WTC11 (cell line): Measurements from ENCODE around the gene VPS8. TPM values are rescaled to one million over a fixed set of nuclear protein-coding genes. Genes with fewer than 3 reads are reported as not detected.

Experiments used
- ATAC-seq: fragments of 200-7000 bp; cut with Tn5 transposase; 2 replicates; pipeline ENCODE4 v1.10.0; 2021; ENCODE audit warnings: mild to moderate bottlenecking, moderate library complexity
- CTCF ChIA-PET: fragments of 300-600 bp; sonication (Branson Sonifier 250); formaldehyde crosslinking; loops from one replicate; lab custom pipeline; 2021; ENCODE audit warnings: antibody characterized with exemption; lab: Charles Lee
- POLR2A ChIA-PET: fragments of 350-600 bp; sonication (Branson Sonifier 250); formaldehyde crosslinking; loops from one replicate; lab custom pipeline; 2021; ENCODE audit warnings: antibody characterized with exemption; lab: Charles Lee
- DNase-seq: peaks from one replicate; pipeline ENCODE4 v3.0.0; 2021; ENCODE audit warnings: low spot score
- H3K27ac Mint-ChIP-seq: 2 replicates; pipeline ENCODE4 v1.8.0; 2021; ENCODE audit warnings: mixed read lengths
- H3K27me3 Mint-ChIP-seq: 2 replicates; pipeline ENCODE4 v1.8.0; 2021; ENCODE audit warnings: low read depth, mild to moderate bottlenecking, moderate library complexity, mixed read lengths
- H3K36me3 Mint-ChIP-seq: 2 replicates; pipeline ENCODE4 v1.8.0; 2021; ENCODE audit warnings: mixed read lengths
- H3K4me1 Mint-ChIP-seq: 2 replicates; pipeline ENCODE4 v1.8.0; 2022; ENCODE audit warnings: mixed read lengths
- H3K4me3 Mint-ChIP-seq: 2 replicates; pipeline ENCODE4 v1.8.0; 2021; ENCODE audit warnings: mild to moderate bottlenecking, moderate library complexity, mixed read lengths
- H3K9me3 Mint-ChIP-seq: 2 replicates; pipeline ENCODE4 v1.8.0; 2021; ENCODE audit warnings: mixed read lengths
- ATF1 ChIP-seq: sonication (generic); formaldehyde crosslinking; IDR thresholded peaks from 2 replicates; pipeline ENCODE4 v1.8.1; 2023; ENCODE audit warnings: mild to moderate bottlenecking, moderate library complexity, missing genetic modification reagents
- CREM ChIP-seq: sonication (generic); formaldehyde crosslinking; IDR thresholded peaks from 2 replicates; pipeline ENCODE4 v1.8.1; 2022; ENCODE audit warnings: mild to moderate bottlenecking, missing genetic modification reagents, moderate library complexity
- ELF4 ChIP-seq: sonication (generic); formaldehyde crosslinking; IDR thresholded peaks from 2 replicates; pipeline ENCODE4 v1.8.1; 2022; ENCODE audit warnings: low read depth, mild to moderate bottlenecking, moderate library complexity, missing genetic modification reagents
- HMGA2 ChIP-seq: fragments of 250-450 bp; sonication (Bioruptor Pico); IDR thresholded peaks from 2 replicates; pipeline ENCODE4 v1.4.0; 2021; ENCODE audit warnings: mild to moderate bottlenecking, moderate library complexity
- JUN ChIP-seq: sonication (generic); formaldehyde crosslinking; IDR thresholded peaks from 2 replicates; pipeline ENCODE4 v1.8.0; 2023; ENCODE audit warnings: mild to moderate bottlenecking, missing genetic modification reagents
- KAT7 ChIP-seq: sonication (generic); formaldehyde crosslinking; IDR thresholded peaks from 2 replicates; pipeline ENCODE4 v1.8.1; 2023; ENCODE audit warnings: missing genetic modification reagents, mild to moderate bottlenecking, borderline replicate concordance
- MLX ChIP-seq: sonication (generic); formaldehyde crosslinking; IDR thresholded peaks from 2 replicates; pipeline ENCODE4 v1.8.1; 2023; ENCODE audit warnings: mild to moderate bottlenecking, missing genetic modification reagents, moderate library complexity
- NR1H2 ChIP-seq: sonication (generic); formaldehyde crosslinking; IDR thresholded peaks from 2 replicates; pipeline ENCODE4 v1.9.0; 2021; ENCODE audit warnings: mild to moderate bottlenecking, moderate library complexity, missing genetic modification reagents
- NR2C2 ChIP-seq: sonication (generic); formaldehyde crosslinking; IDR thresholded peaks from 2 replicates; pipeline ENCODE4 v1.8.0; 2022; ENCODE audit warnings: mild to moderate bottlenecking, missing genetic modification reagents
- RELA ChIP-seq: sonication (generic); formaldehyde crosslinking; IDR thresholded peaks from 2 replicates; pipeline ENCODE4 v1.8.1; 2022; ENCODE audit warnings: missing genetic modification reagents, mild to moderate bottlenecking, borderline replicate concordance
- ZBTB43 ChIP-seq: sonication (generic); formaldehyde crosslinking; IDR thresholded peaks from 2 replicates; pipeline ENCODE4 v1.8.1; 2023; ENCODE audit warnings: mild to moderate bottlenecking, missing genetic modification reagents
- ZNF263 ChIP-seq: sonication (generic); formaldehyde crosslinking; IDR thresholded peaks from 2 replicates; pipeline ENCODE4 v1.8.1; 2022; ENCODE audit warnings: low read depth, mild to moderate bottlenecking, moderate library complexity, missing genetic modification reagents
- ZNF317 ChIP-seq: sonication (generic); formaldehyde crosslinking; IDR thresholded peaks from 2 replicates; pipeline ENCODE4 v1.8.1; 2023; ENCODE audit warnings: low read depth, mild to moderate bottlenecking, moderate library complexity, missing genetic modification reagents, borderline replicate concordance
- ZNF416 ChIP-seq: fragments of 250-450 bp; sonication (Bioruptor Pico); IDR thresholded peaks from 2 replicates; pipeline ENCODE4 v1.9.0; 2021; ENCODE audit warnings: mild to moderate bottlenecking, inconsistent platforms
- total RNA-seq: library from RNA; stranded (reverse); gene quantifications from 3 replicates; pipeline ENCODE4 v1.2.3, GENCODE V29; 2021
- TF ChIP-seq, protein P1 (sequence below): sonication (generic); formaldehyde crosslinking; IDR thresholded peaks from 2 replicates; pipeline ENCODE4 v1.8.0; 2022; ENCODE audit warnings: mild to moderate bottlenecking, missing genetic modification reagents
- TF ChIP-seq, protein P2 (sequence below): sonication (generic); formaldehyde crosslinking; IDR thresholded peaks from 2 replicates; pipeline ENCODE4 v1.8.0; 2023; ENCODE audit warnings: missing genetic modification reagents, mild to moderate bottlenecking, borderline replicate concordance
- TF ChIP-seq, protein P3 (sequence below): sonication (generic); formaldehyde crosslinking; IDR thresholded peaks from 2 replicates; pipeline ENCODE4 v1.8.0; 2022; ENCODE audit warnings: mild to moderate bottlenecking, missing genetic modification reagents
- TF ChIP-seq, protein P4 (sequence below): sonication (generic); formaldehyde crosslinking; IDR thresholded peaks from 2 replicates; pipeline ENCODE4 v1.8.0; 2022; ENCODE audit warnings: missing genetic modification reagents

VPS8 gene
- total RNA-seq, 1 experiment from 2014 or later = 44.9 TPM

- Mint-ChIP-seq H3K27ac (no peak overlapping the region), H3K36me3 (no peaks in the 10 kb centered on the region), H3K9me3 (no peaks in the 10 kb centered on the region), H3K27me3 (no peaks in the 10 kb centered on the region), H3K4me1 (peaks cover 5% of the 10 kb centered on the region), H3K4me3 (no peak overlapping the region)
- TF ChIP-seq, protein P1, sequence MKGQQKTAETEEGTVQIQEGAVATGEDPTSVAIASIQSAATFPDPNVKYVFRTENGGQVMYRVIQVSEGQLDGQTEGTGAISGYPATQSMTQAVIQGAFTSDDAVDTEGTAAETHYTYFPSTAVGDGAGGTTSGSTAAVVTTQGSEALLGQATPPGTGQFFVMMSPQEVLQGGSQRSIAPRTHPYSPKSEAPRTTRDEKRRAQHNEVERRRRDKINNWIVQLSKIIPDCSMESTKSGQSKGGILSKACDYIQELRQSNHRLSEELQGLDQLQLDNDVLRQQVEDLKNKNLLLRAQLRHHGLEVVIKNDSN (CRISPR knock-in tag) = no peak
- TF ChIP-seq KAT7 (CRISPR knock-in tag) (no peak), ZNF263 (CRISPR knock-in tag) (no peak), ATF1 (CRISPR knock-in tag) (no peak), ZNF317 (CRISPR knock-in tag) (no peak), ZNF416 (CRISPR knock-in tag) (no peak), MLX (CRISPR knock-in tag) (no peak), ZBTB43 (CRISPR knock-in tag) (no peak), RELA (CRISPR knock-in tag) (no peak), HMGA2 (CRISPR knock-in tag) (no peak), ELF4 (CRISPR knock-in tag) (no peak), CREM (no peak), JUN (CRISPR knock-in tag) (no peak), NR2C2 (CRISPR knock-in tag) (no peak), NR1H2 (CRISPR knock-in tag) (no peak)
- TF ChIP-seq, protein P2, sequence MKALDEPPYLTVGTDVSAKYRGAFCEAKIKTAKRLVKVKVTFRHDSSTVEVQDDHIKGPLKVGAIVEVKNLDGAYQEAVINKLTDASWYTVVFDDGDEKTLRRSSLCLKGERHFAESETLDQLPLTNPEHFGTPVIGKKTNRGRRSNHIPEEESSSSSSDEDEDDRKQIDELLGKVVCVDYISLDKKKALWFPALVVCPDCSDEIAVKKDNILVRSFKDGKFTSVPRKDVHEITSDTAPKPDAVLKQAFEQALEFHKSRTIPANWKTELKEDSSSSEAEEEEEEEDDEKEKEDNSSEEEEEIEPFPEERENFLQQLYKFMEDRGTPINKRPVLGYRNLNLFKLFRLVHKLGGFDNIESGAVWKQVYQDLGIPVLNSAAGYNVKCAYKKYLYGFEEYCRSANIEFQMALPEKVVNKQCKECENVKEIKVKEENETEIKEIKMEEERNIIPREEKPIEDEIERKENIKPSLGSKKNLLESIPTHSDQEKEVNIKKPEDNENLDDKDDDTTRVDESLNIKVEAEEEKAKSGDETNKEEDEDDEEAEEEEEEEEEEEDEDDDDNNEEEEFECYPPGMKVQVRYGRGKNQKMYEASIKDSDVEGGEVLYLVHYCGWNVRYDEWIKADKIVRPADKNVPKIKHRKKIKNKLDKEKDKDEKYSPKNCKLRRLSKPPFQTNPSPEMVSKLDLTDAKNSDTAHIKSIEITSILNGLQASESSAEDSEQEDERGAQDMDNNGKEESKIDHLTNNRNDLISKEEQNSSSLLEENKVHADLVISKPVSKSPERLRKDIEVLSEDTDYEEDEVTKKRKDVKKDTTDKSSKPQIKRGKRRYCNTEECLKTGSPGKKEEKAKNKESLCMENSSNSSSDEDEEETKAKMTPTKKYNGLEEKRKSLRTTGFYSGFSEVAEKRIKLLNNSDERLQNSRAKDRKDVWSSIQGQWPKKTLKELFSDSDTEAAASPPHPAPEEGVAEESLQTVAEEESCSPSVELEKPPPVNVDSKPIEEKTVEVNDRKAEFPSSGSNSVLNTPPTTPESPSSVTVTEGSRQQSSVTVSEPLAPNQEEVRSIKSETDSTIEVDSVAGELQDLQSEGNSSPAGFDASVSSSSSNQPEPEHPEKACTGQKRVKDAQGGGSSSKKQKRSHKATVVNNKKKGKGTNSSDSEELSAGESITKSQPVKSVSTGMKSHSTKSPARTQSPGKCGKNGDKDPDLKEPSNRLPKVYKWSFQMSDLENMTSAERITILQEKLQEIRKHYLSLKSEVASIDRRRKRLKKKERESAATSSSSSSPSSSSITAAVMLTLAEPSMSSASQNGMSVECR (CRISPR knock-in tag) = no peak
- TF ChIP-seq, protein P3, sequence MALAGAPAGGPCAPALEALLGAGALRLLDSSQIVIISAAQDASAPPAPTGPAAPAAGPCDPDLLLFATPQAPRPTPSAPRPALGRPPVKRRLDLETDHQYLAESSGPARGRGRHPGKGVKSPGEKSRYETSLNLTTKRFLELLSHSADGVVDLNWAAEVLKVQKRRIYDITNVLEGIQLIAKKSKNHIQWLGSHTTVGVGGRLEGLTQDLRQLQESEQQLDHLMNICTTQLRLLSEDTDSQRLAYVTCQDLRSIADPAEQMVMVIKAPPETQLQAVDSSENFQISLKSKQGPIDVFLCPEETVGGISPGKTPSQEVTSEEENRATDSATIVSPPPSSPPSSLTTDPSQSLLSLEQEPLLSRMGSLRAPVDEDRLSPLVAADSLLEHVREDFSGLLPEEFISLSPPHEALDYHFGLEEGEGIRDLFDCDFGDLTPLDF (CRISPR knock-in tag) = no peak
- TF ChIP-seq, protein P4, sequence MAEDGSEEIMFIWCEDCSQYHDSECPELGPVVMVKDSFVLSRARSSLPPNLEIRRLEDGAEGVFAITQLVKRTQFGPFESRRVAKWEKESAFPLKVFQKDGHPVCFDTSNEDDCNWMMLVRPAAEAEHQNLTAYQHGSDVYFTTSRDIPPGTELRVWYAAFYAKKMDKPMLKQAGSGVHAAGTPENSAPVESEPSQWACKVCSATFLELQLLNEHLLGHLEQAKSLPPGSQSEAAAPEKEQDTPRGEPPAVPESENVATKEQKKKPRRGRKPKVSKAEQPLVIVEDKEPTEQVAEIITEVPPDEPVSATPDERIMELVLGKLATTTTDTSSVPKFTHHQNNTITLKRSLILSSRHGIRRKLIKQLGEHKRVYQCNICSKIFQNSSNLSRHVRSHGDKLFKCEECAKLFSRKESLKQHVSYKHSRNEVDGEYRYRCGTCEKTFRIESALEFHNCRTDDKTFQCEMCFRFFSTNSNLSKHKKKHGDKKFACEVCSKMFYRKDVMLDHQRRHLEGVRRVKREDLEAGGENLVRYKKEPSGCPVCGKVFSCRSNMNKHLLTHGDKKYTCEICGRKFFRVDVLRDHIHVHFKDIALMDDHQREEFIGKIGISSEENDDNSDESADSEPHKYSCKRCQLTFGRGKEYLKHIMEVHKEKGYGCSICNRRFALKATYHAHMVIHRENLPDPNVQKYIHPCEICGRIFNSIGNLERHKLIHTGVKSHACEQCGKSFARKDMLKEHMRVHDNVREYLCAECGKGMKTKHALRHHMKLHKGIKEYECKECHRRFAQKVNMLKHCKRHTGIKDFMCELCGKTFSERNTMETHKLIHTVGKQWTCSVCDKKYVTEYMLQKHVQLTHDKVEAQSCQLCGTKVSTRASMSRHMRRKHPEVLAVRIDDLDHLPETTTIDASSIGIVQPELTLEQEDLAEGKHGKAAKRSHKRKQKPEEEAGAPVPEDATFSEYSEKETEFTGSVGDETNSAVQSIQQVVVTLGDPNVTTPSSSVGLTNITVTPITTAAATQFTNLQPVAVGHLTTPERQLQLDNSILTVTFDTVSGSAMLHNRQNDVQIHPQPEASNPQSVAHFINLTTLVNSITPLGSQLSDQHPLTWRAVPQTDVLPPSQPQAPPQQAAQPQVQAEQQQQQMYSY = no peak
- no peak for ATAC-seq
- no peak for DNase-seq
- ChIA-PET CTCF (interaction anchor here (1.9 kb wide), 1 partner anchor 10 kb away, joined by 5 read pairs; no protein-coding TSS in a partner anchor), POLR2A (no interaction called here)
Measured at GRCh38 chr3:185079625-185080024, 267.7 kb downstream of the VPS8 start.
